HL-60/S4 treated with phorbol 12-myristate 13-acetate at 8.2 ng/mL for 4 days and 3 days (cell line): ENCODE measurements around the gene TFG.

Source experiments
- in situ Hi-C: fragments of 300-500 bp; cut with MboI; formaldehyde crosslinking; loops from 2 replicates; pipeline ENCODE4 v1.15.0; 2022; ENCODE audit warnings: low sequenced_read_pairs

The TFG gene

DNA sequence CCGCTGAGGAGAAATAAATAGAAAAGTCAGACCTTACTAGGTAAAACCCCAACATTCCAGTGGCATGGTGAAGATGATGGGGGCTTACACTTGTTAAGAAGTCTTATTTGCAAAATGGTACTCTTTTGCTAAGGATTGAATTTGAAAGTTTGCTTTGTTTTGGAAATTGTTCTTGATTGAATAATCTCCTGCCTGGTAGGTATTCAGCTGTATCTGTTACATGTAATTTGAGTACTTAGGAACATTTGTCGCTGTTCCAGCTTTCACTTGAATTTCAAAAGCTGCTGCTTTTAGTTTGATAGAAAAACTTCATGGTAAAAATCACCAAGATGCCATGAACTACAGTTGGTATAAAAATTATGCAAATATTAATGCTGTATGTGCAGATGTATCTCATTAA, 44.6 kb downstream of the TFG start:
- in situ Hi-C loops, result no loop called here

DNA sequence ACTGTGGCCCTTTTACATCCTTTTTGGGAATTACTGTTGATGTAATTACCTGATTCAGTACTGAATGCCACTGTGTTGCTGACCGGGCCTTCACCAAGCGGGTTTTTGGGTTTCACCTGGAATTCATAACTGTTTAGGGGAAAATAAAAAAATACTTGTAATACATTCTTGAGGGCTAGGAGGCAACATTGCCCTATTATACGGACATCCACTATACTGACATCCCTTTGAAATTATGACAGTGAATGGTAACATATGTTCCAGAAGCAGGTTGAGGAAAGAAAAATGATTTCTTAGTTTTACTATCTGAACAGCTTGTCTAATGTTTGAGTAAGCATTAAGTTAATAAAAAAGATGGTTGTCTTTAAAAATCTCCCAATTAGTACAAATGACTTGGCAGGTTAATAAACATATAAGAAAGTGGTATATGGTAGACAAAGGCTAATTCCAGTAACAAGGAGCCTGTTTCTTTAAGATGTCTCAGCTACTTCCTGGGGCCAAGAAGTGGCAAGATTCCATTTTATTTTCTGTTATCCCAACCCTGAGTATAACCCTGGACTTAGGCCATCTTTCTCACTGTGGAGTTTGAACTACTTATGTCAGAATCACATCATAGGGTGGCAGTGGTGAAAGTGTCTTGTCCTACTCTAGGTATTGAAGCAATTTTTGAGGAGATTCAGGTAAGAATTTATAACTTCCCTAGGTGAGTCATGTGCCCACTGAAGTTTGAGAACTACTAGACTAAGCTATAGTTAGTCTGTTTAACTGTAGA, 45.5 kb downstream of the TFG start:
- in situ Hi-C loops, result no loop called here

DNA sequence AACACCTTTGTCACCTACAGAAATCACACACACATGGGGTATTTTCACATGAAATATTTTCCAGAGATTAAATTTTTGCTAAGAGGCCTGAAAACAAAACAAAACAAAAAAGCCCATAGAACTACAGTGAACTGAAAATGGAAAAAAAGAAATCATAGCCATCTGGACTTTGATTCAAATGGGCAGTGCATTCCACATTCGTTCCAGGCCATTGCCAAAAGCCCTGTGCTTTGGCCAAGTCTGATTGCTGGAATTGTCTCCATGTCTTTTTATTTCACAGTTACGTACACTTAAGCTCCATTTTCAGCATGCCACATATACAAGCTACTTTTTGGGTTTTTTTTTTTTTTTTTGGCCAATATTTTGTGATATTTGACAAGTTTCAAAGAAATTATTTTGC, 47.1 kb downstream of the TFG start:
- in situ Hi-C loops, result no loop called here

DNA sequence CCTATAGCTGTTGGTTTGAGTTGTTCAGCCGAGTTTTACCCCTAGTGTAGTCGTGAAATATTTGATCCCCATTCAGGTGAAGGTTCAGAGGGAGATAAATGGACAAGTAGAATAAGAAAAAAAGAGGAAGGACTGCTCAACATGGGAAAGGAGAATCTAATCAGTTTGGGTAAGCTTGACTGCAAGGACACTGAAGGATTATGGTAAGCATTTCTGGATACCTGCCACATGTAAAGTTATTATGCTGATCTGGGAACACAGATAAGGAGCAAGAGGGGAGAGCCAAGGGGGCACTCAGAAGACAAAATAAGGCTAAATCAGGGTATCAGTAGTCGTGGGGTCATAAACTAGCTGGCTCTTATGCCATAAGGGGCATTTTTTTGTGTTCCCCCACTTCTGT, 49.9 kb downstream of the TFG start:
- in situ Hi-C loops, result no loop called here

DNA sequence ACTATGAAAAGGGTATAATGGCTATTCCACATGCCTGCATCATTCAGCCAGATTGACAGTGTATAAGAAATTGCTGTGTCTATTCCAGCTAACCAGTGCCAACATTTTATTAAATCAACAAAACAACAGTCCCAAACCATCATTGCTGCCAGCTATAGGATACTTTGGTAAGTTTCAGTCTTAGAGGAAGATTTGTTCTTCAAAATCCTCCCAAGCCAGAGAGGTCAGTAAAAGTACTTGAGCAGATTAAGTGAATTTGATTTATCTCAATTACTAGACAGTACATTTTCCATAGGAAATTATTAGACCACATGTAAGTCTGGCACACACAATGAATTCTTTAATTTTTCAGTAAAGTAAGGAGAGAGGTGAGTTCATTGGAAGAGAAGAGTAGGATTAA, 50.7 kb downstream of the TFG start:
- in situ Hi-C loops, result no loop called here

DNA sequence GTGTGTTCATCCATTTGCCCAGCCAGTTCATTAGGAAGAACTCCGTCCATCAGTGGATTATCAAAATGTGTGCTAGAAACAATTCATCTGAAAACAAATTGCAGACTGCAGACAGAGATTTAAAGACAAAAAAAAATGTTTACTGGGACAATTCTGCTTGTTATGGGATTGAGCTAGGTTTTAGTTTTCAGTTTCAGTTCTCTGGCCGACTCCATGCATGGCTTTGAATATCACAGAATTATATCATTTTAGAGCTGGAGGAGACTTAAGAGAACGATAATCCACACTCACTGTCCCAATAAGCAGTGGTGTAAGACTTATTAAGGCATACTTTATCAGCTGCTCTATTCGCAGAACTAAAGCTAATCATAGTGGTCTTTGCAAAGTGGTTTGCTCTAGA, 51.1 kb downstream of the TFG start:
- in situ Hi-C loops, result no loop called here

DNA sequence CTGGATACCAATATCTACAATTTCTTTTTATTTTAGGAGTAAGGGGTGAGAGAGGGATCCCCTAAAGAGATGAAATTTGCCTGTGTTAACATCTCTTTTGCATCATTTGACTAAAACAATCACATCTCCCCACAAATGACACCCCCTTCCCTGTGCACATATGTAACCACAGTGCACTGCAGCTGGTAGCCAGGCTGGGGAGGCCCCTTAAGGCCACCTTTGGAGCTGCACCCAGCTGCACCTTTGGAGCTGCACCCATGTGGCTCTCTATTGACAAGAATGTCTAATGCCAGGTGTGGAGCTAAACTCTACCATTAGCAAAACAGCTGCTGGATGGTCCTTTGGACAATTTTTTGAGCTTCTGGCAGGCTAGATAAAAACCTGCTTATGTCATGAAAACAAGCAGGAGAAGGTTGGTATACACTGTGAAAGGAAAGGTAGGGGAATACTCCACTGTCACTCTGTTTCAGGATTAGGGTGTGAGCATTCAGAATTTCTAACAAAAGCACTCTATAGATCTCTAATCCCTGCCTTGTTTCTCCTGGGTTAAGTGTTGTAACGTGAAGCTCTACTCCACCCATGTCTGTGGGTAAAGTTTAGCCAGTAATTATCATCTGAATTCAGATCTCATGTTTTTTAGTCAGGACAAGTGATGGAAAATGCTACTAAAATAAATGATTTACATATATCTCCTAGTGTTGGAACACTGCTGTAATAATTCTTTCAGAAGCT, 52.1 kb downstream of the TFG start:
- in situ Hi-C loops, result no loop called here

- in situ Hi-C loops, result no loop called here
These were observed 52.7 kb downstream of the TFG start for GRCh38 chr3:100761951-100762350.

- in situ Hi-C loops, result no loop called here
These were observed 56.2 kb downstream of the TFG start for GRCh38 chr3:100765437-100765975.

DNA sequence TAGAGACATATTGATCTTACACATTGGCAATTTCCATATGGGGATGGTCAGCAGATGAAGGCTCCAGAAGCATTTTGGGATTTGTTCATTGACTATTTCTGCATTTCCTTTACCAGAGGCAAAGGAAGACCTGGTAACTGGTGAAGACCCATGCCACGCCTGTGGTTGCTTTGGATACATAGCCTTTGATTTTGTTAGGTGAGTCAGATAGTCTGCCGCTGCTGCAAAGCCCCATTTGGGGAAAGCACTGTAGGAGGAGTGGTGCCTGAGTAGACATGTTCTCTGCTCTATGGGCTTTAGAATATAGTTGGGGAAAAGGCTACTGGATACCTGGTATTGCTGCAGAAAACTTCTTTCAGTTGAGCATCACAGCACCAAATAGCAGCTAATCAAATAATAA, 56.8 kb downstream of the TFG start:
- in situ Hi-C loops, result no loop called here

- in situ Hi-C loops, result no loop called here
These were observed 60.4 kb downstream of the TFG start for GRCh38 chr3:100769693-100770092.

DNA sequence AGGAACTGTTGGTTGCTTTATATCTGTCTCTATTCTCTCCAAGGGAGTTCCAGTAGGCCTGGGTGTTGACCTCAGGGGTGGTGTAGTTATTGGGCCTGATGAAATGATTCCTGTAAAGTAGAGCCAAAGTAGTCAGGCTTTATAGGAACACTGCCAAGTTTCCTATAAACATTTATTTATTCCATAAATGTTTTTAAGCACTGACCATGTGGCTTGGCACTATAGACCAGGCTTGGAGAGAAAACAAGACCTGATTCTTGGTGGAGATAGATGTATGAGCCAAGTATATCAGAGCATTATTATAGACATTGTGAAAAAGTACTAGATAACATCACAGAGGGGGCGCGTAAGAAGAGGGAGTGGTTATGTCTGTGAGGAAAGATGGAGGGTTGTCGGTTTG, 65.9 kb downstream of the TFG start:
- in situ Hi-C loops, result no loop called here

DNA sequence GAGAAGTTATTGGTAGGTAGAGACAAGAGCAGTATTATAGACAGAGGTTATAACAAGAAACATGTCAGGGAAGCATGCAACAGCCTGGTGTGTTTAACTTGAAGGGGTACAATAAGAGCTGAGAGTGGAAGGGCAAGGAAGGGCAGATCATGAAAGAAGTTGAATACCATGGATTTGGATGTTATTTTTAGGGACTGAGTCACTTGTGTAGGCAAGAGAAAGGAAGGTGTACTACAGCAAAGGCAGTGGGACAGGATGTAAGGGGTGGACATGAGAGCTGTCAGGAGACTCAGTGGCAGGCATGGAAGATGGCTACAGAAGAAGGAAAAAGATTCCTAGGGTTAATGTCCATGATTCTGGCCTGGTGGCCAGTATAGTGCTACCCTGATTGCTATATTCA, 66.4 kb downstream of the TFG start:
- in situ Hi-C loops, result no loop called here

DNA sequence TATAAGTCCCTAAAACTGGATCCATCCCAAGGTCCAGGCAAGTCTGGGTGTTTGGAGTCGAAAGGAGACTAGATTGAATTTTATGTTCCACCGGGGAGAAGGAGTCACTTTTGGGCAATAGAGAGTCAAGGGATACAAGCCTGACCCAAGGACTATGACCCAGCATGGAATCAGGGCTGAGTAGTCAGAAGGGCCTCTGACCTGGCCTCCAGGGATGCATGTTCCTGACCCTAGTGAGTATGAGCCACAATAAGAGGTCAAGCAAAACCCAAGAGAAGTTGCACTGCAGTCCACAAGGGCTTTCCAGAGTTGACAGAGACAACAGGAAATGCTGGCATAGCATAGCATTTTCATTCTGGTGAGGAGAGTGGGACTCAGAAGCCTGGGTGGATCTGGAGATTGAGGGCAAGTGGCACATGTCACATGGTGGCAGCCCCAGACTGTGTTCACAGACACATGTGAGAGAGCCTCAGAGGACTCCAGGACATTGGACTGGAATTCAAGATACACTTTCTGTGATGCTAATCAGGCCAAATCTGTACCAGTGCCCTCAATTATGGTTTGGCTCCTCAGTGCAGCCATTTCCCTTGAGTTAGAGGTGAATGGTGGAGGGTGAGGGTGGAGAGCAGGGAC, 66.9 kb downstream of the TFG start:
- in situ Hi-C loops, result no loop called here

DNA sequence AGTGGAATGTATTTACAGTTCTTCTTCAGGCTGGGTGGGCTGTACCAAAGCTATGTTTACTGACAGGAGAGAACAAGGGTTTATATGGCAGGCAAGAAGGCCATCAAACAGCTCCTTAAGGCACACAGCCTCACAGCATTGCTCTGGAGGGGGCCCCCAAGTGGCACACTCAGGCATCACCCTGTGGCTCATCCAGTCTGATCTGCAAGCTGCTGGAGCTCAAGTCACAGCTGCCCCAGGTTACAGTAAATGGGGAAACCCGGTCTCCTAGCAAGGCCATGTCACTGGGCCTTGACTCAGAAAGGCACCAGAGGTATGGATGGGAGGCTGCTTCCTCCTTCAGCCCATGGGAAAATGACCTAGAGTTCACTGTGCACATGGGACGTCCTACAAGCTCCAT, 67.5 kb downstream of the TFG start:
- in situ Hi-C loops, result no loop called here

DNA sequence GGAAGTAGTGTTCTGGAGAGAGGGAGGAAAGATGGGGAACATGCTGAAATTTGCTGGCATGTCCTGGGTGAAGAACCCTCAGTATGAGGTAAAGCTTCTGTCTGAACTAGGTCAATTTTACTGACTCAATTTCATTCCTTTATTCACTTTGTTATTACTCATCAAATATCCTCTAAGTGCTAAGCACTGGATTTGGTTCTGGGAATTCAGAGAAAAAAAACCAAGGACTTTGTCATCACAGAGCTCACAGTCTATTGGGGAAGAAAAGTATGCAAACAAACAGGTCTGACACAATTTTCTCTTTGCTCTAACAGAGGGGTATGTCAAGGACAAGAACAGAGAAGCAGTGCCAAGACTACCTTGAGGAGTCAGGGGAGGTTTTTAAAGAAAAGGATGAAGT, 68.0 kb downstream of the TFG start:
- in situ Hi-C loops, result no loop called here

GRCh38 chr3:100779480-100779879, 70.2 kb downstream of the TFG start:
- in situ Hi-C loops, result no loop called here

DNA sequence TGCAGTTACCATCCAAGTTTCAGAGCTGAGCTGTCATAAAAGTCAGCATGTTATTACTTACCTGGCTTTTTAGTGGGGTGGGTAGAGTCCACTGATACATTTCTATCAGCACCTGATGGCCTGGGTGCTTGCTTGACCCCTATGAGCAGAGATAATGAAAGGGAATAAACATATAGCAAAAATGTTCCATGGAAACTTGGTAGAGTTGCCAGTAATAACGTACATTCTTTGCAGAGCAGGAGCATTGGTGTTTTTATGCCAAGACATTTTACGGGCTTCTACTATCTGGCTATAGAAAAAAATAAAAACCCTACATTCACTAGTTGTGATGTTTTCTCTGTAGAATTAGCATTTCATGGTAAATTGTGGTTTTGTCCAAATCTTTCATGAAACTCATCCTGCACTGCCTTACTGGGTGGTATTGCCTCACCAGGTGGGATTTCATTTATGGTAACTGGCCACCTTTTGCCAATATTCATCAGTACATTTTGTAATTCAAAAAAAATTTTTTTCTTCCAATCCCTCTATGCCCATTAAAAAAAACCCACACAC, 70.9 kb downstream of the TFG start:
- in situ Hi-C loops, result no loop called here

DNA sequence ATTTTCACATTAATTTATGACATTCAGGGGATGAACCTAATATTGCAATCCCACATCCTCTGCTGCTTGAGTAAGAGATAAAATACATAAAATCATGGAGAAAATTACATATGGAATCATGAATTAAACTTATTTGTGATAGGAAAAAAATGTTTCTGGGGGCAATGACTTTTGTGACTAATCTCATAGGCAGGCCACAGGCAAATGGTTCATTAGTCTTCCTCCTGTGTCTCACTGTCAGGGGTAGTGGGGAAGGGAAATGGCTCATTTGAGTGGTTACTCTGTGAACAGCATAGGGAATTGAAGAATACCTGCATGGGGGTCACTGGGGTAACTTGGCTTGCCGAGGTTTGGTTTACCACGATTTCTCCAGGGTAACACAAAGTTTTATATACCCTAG, 72.0 kb downstream of the TFG start:
- in situ Hi-C loops, result no loop called here

- in situ Hi-C loops, result no loop called here
These were observed 73.1 kb downstream of the TFG start for GRCh38 chr3:100782348-100782747.

- in situ Hi-C loops, result no loop called here
These were observed 73.6 kb downstream of the TFG start for GRCh38 chr3:100782906-100783305.

DNA sequence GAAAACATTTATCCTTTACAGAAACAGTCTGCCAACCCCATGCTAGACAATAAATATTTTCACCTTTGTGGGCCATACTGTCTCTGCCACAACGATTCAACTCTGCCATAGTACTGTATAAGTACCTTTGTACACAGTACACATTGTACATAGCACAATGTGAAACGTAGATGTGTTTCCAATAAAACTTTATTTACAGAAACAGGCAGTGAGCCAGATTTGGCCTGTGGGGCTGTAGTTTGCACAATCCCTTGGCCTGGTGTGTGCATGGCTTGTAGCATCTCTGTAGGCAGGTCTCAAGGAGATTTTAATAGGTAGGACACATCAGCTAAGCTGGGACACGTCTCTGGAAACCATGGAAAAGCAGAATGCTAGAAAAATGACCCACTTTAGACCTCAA, 74.3 kb downstream of the TFG start:
- in situ Hi-C loops, result no loop called here
